ENCODE data around the gene TMEM39A. TPM values are rescaled to one million over a fixed set of nuclear protein-coding genes. Genes with fewer than 3 reads are reported as not detected.

TMEM39A gene
- total RNA-seq, 4 donors from 2014 or later: 20.9 to 39.9 (median 29.9) TPM

- WGBS, 2 donors: 89 to 90% methylated on average over 5 of the region's 5 CpGs
- intact Hi-C loops (cut with DNase I; ENCODE audit: low total_unique reads): no loop called here
Measured at GRCh38 chr3:119400466-119400865, 62.9 kb downstream of the TMEM39A start.

GRCh38 chr3:119396870-119397269, 66.5 kb downstream of the TMEM39A start:
- TF ChIP-seq CTCF (IDR thresholded peaks at IDR 0.05) (no peak), POLR2A (IDR thresholded peaks at IDR 0.05) (no peak)
- DNase-seq (ENCODE audit: low spot score in 2 of 2): no peak
- intact Hi-C loops (cut with DNase I; ENCODE audit: low total_unique reads): no loop called here
- 88 to 100% methylated on average over 2 of the region's 2 CpGs for WGBS, 2 donors
- no peak overlapping the region for H3K4me3 ChIP-seq (ENCODE audit: low read depth, poor library complexity, severe bottlenecking)

More at GRCh38 chr3:119400466-119400865, 62.9 kb downstream of the TMEM39A start:
- H3K4me3 ChIP-seq (ENCODE audit: low read depth, poor library complexity, severe bottlenecking): no peak overlapping the region
- no peak for TF ChIP-seq CTCF (IDR thresholded peaks at IDR 0.05)
- no peak for TF ChIP-seq POLR2A (IDR thresholded peaks at IDR 0.05)
- no peak for DNase-seq (ENCODE audit: low spot score in 2 of 2)

- 91 to 97% methylated on average over 2 of the region's 2 CpGs for WGBS, 2 donors
- intact Hi-C loops (cut with DNase I; ENCODE audit: low total_unique reads): no loop called here
- no peak overlapping the region for H3K4me3 ChIP-seq (ENCODE audit: low read depth, poor library complexity, severe bottlenecking)
- no peak for DNase-seq (ENCODE audit: low spot score in 2 of 2)
- no peak for TF ChIP-seq CTCF (IDR thresholded peaks at IDR 0.05)
- TF ChIP-seq POLR2A (IDR thresholded peaks at IDR 0.05): no peak
Measured at GRCh38 chr3:119395923-119396358, 67.5 kb downstream of the TMEM39A start.

GRCh38 chr3:119388577-119388976, 74.8 kb downstream of the TMEM39A start:
- WGBS, 2 donors: 77 to 95% methylated on average over 8 of the region's 8 CpGs
- intact Hi-C loops (cut with DNase I; ENCODE audit: low total_unique reads): no loop called here
- no peak overlapping the region for H3K4me3 ChIP-seq (ENCODE audit: low read depth, poor library complexity, severe bottlenecking)
- DNase-seq (ENCODE audit: low spot score in 2 of 2): no peak
- TF ChIP-seq CTCF (IDR thresholded peaks at IDR 0.05) (no peak), POLR2A (IDR thresholded peaks at IDR 0.05) (no peak)

GRCh38 chr3:119382134-119382533, 81.3 kb downstream of the TMEM39A start:
- intact Hi-C loops (cut with DNase I; ENCODE audit: low total_unique reads): no loop called here
- 92 to 95% methylated on average over 7 of the region's 7 CpGs for WGBS, 2 donors
- TF ChIP-seq POLR2A (IDR thresholded peaks at IDR 0.05) (no peak), CTCF (IDR thresholded peaks at IDR 0.05) (no peak)
- no peak overlapping the region for H3K4me3 ChIP-seq (ENCODE audit: low read depth, poor library complexity, severe bottlenecking)
- DNase-seq (ENCODE audit: low spot score in 2 of 2): no peak

- 75 to 79% methylated on average over 3 of the region's 3 CpGs for WGBS, 2 donors
- DNase-seq (ENCODE audit: low spot score in 2 of 2): no peak
- TF ChIP-seq CTCF (IDR thresholded peaks at IDR 0.05) (no peak), POLR2A (IDR thresholded peaks at IDR 0.05) (no peak)
- no peak overlapping the region for H3K4me3 ChIP-seq (ENCODE audit: low read depth, poor library complexity, severe bottlenecking)
- intact Hi-C loops (cut with DNase I; ENCODE audit: low total_unique reads): no loop called here
Measured at GRCh38 chr3:119380697-119381096, 82.7 kb downstream of the TMEM39A start.
